ENCODE measurements around the gene SPATS2.

DNA sequence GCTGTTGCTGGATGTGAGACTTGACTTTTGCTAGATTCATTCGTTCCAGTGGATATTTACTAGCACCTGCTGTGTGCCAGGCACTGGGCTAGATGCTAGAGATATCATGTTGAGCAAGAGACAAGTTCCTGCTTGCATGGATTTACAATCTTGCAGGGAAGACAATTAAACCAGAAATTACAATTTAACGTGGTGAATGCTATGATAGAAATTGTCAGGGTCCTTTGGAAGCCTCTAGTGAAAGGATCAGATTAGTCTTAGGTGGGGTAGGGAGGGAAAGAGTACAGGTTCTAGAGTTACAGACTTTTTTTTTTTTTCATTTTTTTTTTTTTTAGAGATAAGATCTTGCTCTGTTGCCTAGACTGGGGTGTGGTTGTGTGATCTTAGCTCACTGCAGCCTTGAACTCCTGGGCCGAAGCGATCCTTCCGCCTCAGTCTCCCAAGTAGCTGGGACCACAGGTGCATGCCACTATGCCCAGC, 36.7 kb downstream of the SPATS2 start:
- TF ChIP-seq, protein P1, sequence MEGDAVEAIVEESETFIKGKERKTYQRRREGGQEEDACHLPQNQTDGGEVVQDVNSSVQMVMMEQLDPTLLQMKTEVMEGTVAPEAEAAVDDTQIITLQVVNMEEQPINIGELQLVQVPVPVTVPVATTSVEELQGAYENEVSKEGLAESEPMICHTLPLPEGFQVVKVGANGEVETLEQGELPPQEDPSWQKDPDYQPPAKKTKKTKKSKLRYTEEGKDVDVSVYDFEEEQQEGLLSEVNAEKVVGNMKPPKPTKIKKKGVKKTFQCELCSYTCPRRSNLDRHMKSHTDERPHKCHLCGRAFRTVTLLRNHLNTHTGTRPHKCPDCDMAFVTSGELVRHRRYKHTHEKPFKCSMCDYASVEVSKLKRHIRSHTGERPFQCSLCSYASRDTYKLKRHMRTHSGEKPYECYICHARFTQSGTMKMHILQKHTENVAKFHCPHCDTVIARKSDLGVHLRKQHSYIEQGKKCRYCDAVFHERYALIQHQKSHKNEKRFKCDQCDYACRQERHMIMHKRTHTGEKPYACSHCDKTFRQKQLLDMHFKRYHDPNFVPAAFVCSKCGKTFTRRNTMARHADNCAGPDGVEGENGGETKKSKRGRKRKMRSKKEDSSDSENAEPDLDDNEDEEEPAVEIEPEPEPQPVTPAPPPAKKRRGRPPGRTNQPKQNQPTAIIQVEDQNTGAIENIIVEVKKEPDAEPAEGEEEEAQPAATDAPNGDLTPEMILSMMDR (IDR thresholded peaks at IDR 0.05), result no peak
- TF ChIP-seq POLR2A (IDR thresholded peaks at IDR 0.05), result no peak

Data from testis (tissue), 2 donors.